Upper lobe of left lung (tissue), 6 donors: ENCODE data around the gene PPP1R12B. TPM values are rescaled to one million over a fixed set of nuclear protein-coding genes. Genes with fewer than 3 reads are reported as not detected.
A peak's percentile ranks its signal among the peaks of the same experiment; 100 is the strongest.

ENCODE experiments used
- ATAC-seq, 2 donors: fragments of 200-7000 bp; cut with Tn5 transposase; one replicate each; pipeline ENCODE4 v1.9.1; 2022; ENCODE audit warnings: mild to moderate bottlenecking in 2 of 2, moderate library complexity in 2 of 2; ENCODE audit not compliant: low FRiP score in 2 of 2
- DNase-seq, 2 donors: peaks; one replicate each; pipeline ENCODE4 v3.0.0-alpha.2; 2019 to 2020
- H3K27ac ChIP-seq, 4 donors: fragments of 200-600 bp; sonication (generic); one replicate each; pipeline ENCODE4 v1.5.1; 2016 to 2019
- H3K27me3 ChIP-seq, 4 donors: fragments of 200-600 bp; sonication (generic); one replicate each; pipeline ENCODE4 v1.5.1; 2017 to 2019
- H3K36me3 ChIP-seq, 4 donors: fragments of 200-600 bp; sonication (generic); one replicate each; pipeline ENCODE4 v1.5.1; 2016 to 2019
- H3K4me1 ChIP-seq, 4 donors: fragments of 200-600 bp; sonication (generic); one replicate each; pipeline ENCODE4 v1.5.1; 2018 to 2019
- H3K4me3 ChIP-seq, 4 donors: fragments of 200-600 bp; sonication (generic); one replicate each; pipeline ENCODE4 v1.5.1; 2017 to 2019; ENCODE audit warnings: mild to moderate bottlenecking in 2 of 4, moderate library complexity in 1 of 4
- H3K9me3 ChIP-seq, 4 donors: fragments of 200-600 bp; sonication (generic); one replicate each; pipeline ENCODE4 v1.5.1; 2018 to 2019
- EP300 ChIP-seq, 4 donors: sonication (generic); formaldehyde crosslinking; IDR thresholded peaks; one replicate each; pipeline ENCODE4 v1.5.1; 2017; ENCODE audit warnings: antibody characterized with exemption in 4 of 4, control low read depth in 2 of 4
- POLR2A ChIP-seq, 4 donors: fragments of 450-650 bp; IDR thresholded peaks; one replicate each; pipeline ENCODE4 v1.5.1; 2016 to 2017; ENCODE audit warnings: antibody characterized with exemption in 4 of 4, mild to moderate bottlenecking in 2 of 4
- POLR2AphosphoS5 ChIP-seq, 2 donors: sonication (generic); formaldehyde crosslinking; IDR thresholded peaks; one replicate each; pipeline ENCODE4 v1.5.1; 2017; ENCODE audit warnings: antibody characterized with exemption in 2 of 2
- WGBS, 2 donors: methylation state at CpG; one replicate each; pipeline ENCODE4 v1.1.5; 2017 to 2018; 5-methylcytosine and 5-hydroxymethylcytosine counted together
- total RNA-seq, 6 donors: library from RNA; depleted of rRNA in 4 of 6; stranded (reverse); fragments of >200 nt in 4 of 6; gene quantifications; one replicate each; pipeline versions ENCODE4 v1.1.0 to v1.2.1, GENCODE V29; 2016 to 2021
- TF ChIP-seq, protein P1 (sequence below), 6 experiments: fragments of 450-650 bp in 4 of 6; fragments of 200-600 bp in 2 of 6; sonication (generic) in 2 of 6; IDR thresholded peaks; one replicate each; pipeline ENCODE4 v1.5.1; 2016 to 2019; ENCODE audit warnings: antibody characterized with exemption in 6 of 6
- donor health status: DM: no; HTN: no; CAD: no; lungs with moderate emphysema.
- donor health status: DM: no; HTN: yes; CAD: no; lungs with severe emphysema.

PPP1R12B gene
- total RNA-seq, 6 donors from 2014 or later, result 27.6 to 120 (median 40.5) TPM

DNA sequence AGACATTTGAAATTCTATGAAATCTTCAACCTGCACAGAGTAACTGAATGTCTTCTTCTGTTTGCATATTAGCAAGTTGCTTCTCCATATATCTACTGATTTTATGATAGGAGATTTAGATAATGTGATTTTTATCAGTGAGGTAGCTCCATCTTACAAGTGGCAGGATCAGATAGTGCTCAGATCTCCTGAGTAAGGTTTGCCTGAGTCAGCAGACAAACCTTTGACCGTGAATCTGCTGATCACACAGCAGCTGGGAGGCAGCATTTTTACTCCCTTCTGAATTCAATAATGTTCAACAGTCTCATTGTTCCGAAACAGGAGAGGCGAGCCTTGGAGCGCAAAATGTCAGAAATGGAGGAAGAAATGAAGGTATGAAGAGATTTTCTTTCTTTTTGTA, 220.3 kb downstream of the PPP1R12B start:
- Histone ChIP-seq H3K9me3 (no peaks in the 10 kb centered on the region), H3K36me3 (peaks cover 0 to 32% (median 11%) of the 10 kb centered on the region in 4 donors), H3K27me3 (no peaks in the 10 kb centered on the region), H3K4me1 (peaks cover 0 to 5% (median 0%) of the 10 kb centered on the region in 4 donors), H3K4me3 (no peak overlapping the region), H3K27ac (peak overlapping the region in 1 of 4 donors; percentile 3)
- 94 to 99% methylated on average over 4 of the region's 4 CpGs for WGBS, 2 donors
- DNase-seq (no peak), ATAC-seq (no peak)
- TF ChIP-seq POLR2A (IDR thresholded peaks at IDR 0.05) (no peak), POLR2AphosphoS5 (IDR thresholded peaks at IDR 0.05) (no peak), EP300 (IDR thresholded peaks at IDR 0.05) (no peak)

DNA sequence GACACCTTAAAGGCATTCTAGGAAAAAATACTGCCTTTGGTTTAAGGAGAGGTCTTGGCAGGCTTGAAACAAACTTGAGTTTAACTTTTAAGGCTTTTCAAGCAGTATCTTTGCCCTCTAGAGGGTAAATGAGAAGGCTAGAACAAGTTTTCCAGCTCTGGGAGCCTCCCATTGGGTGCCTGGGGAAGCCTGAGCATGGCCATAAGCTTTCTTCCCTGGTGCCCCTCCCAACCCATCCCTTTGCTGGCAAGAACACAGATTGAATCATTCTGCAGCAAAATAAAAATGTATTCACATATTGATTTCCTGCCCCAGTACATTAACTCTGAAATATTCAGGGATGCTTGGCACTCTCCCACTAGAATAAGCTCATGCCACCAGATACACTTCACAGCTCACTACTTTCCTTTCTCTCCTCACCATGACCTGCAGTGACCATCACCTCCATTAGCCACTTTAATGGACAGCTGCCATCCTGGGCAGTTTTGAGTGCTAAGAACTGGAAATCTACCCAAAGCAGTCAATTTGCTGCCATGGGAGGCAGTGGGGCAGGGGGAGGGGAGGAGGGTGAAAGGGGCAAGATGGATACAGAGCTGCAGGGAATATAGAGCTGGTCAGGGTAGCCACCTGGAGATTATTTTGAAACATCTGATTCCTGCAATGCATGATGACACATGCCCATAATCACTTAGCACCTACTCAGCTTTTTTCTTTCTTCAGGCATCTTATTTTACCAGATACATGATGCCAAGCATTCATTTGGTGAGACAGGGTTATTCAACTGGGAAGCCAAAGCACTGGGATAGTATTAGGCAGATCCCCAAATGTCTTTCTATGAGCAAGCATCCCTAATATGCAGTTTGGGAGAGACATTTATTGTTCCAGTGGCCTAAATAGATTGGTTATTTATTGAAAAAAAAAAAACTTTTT, 221.2 kb downstream of the PPP1R12B start:
- TF ChIP-seq EP300 (IDR thresholded peaks at IDR 0.05) (no peak), POLR2A (IDR thresholded peaks at IDR 0.05) (no peak), POLR2AphosphoS5 (IDR thresholded peaks at IDR 0.05) (no peak)
- TF ChIP-seq, protein P1, sequence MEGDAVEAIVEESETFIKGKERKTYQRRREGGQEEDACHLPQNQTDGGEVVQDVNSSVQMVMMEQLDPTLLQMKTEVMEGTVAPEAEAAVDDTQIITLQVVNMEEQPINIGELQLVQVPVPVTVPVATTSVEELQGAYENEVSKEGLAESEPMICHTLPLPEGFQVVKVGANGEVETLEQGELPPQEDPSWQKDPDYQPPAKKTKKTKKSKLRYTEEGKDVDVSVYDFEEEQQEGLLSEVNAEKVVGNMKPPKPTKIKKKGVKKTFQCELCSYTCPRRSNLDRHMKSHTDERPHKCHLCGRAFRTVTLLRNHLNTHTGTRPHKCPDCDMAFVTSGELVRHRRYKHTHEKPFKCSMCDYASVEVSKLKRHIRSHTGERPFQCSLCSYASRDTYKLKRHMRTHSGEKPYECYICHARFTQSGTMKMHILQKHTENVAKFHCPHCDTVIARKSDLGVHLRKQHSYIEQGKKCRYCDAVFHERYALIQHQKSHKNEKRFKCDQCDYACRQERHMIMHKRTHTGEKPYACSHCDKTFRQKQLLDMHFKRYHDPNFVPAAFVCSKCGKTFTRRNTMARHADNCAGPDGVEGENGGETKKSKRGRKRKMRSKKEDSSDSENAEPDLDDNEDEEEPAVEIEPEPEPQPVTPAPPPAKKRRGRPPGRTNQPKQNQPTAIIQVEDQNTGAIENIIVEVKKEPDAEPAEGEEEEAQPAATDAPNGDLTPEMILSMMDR (IDR thresholded peaks at IDR 0.05), result no peak
- Histone ChIP-seq H3K4me3 (no peak overlapping the region), H3K4me1 (peaks cover 0 to 5% (median 0%) of the 10 kb centered on the region in 4 donors), H3K9me3 (no peaks in the 10 kb centered on the region), H3K36me3 (peaks cover 0 to 24% (median 8%) of the 10 kb centered on the region in 4 donors), H3K27ac (peak overlapping the region in 1 of 4 donors; percentile 3), H3K27me3 (no peaks in the 10 kb centered on the region)
- ATAC-seq, result no peak
- DNase-seq, result no peak

DNA sequence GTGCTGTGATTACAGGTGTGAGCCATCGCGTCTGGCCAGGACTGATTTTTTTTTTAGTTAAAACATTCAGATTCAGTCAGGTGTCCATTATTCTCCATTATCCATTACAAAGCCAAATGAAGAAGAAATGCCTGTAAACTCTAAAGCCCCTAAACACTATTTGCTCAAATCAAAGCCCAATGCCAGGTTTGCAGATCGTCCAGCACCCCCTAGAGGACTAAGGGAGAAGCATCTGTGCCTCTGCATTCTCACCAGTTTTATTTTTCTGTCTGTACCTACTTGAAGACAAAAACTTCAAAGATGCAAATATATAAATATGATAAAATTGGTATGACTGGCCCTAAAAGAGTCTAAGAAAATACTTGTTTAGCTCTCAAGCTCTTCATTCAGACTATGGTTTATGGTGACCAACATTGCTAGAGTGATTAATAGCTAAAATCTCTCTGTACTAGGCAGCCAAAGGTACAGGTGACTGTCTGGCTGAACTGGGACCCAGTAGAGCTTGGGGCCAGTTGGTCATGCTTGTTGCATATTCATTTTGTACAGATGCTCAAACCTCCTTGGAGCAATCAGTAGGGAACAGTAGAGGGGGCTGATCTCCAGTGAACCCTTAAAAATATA, 223.3 kb downstream of the PPP1R12B start:
- Histone ChIP-seq H3K27me3 (no peaks in the 10 kb centered on the region), H3K4me3 (no peak overlapping the region), H3K4me1 (peaks cover 4 to 16% (median 8%) of the 10 kb centered on the region in 4 donors), H3K9me3 (no peaks in the 10 kb centered on the region), H3K27ac (no peak overlapping the region), H3K36me3 (peaks cover 0 to 33% (median 8%) of the 10 kb centered on the region in 4 donors)
- 67% methylated on average over 3 of the region's 3 CpGs for WGBS, 2 donors
- DNase-seq (no peak), ATAC-seq (peak in 1 of 2 donors; percentile 64)
- TF ChIP-seq EP300 (IDR thresholded peaks at IDR 0.05), result no peak
- TF ChIP-seq, protein P1 (IDR thresholded peaks at IDR 0.05), result peak; percentile 20 to 69 (median 60)

DNA sequence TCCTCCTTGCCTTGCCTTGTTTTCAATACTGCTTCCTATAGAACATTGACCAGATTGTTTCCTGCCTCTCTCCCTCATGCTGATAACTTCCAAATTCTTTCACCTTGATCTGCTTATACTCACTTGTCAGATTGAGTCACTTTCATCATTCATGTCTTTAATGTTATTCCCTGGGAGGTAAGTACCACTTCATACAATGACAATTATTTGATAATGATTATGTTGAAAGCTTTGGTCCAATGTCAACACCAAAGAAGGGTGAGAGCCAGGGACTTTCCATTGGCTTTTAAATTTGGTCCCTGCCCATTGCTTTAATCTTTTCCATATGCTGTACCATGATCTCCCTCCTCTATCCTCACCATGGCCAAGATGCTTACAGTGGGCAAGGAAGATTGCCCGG, 224.4 kb downstream of the PPP1R12B start:
- TF ChIP-seq POLR2AphosphoS5 (IDR thresholded peaks at IDR 0.05), result no peak
- TF ChIP-seq POLR2A (IDR thresholded peaks at IDR 0.05), result no peak
- TF ChIP-seq, protein P1 (IDR thresholded peaks at IDR 0.05), result no peak
- Histone ChIP-seq H3K9me3 (no peaks in the 10 kb centered on the region), H3K36me3 (peaks cover 0 to 33% (median 8%) of the 10 kb centered on the region in 4 donors), H3K4me1 (peaks cover 14 to 23% (median 18%) of the 10 kb centered on the region in 4 donors), H3K27me3 (no peaks in the 10 kb centered on the region), H3K4me3 (no peak overlapping the region), H3K27ac (no peak overlapping the region)
- no peak for ATAC-seq
- 81 to 89% methylated on average over 1 of the region's 1 CpG for WGBS, 2 donors
- no peak for DNase-seq

DNA sequence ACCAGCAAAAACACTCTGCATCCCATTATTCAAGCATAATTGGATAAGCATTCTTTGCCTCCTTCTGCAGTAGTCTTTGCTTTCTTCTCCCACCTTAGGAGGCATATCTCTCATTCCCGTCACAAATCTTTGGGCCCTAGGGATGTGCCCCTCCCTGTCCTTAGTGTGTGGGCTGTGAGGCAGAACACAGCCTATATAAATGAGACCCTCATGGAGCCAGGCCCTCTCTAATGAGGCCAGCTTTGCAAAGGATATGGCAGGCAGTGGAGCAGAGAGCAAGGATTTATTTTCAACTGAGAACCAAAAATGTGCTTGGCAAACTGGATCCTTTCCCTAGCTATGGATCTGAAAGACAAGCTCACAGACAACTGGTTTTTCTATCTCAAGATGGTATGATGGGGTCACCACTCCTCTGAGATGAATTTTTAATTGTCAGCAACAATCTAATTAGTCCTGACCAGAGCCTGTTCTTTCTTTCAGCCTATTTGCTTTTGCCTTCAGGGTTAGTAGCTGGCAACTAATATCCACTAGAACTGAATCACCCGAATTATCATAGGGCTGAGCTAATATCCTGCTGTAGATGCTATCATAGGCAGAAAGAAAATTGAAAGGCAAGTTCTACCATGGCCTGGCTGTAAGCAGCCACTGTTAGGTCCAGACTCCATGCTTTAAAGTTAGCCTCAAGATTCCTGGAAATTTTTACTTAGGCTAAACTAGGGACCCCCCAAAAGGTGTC, 227.6 kb downstream of the PPP1R12B start:
- TF ChIP-seq, protein P1 (IDR thresholded peaks at IDR 0.05), result no peak
- TF ChIP-seq EP300 (IDR thresholded peaks at IDR 0.05) (no peak), POLR2A (IDR thresholded peaks at IDR 0.05) (no peak), POLR2AphosphoS5 (IDR thresholded peaks at IDR 0.05) (no peak)
- Histone ChIP-seq H3K9me3 (no peaks in the 10 kb centered on the region), H3K27ac (peak overlapping the region in 3 of 4 donors; percentile 3 to 42 (median 24)), H3K4me1 (peaks cover 17 to 36% (median 28%) of the 10 kb centered on the region in 4 donors), H3K27me3 (no peaks in the 10 kb centered on the region), H3K4me3 (no peak overlapping the region), H3K36me3 (peaks cover under 1 to 31% (median 13%) of the 10 kb centered on the region in 4 donors)
- 65 to 74% methylated on average over 2 of the region's 2 CpGs for WGBS, 2 donors
- DNase-seq, result no peak
- ATAC-seq, result peak in 1 of 2 donors; percentile 34
